Stimulated activated CD8-positive, alpha-beta memory T cell treated with anti-CD3 and anti-CD28 coated beads, Interleukin-7, amount 100 ng/mL, for 48 hours (primary cell): ENCODE results near the gene SLC2A8.

ENCODE experiments used
- DNase-seq, 2 donors: peaks; one replicate each; pipeline ENCODE4 v3.0.0-alpha.2; 2020; ENCODE audit warnings: low read depth in 1 of 2; ENCODE audit errors: extremely low read depth in 1 of 2

SLC2A8 gene

GRCh38 chr9:127370672-127371648 is 26.0 kb upstream of the SLC2A8 start:
- DNase-seq: no peak

- DNase-seq: no peak
Measured at GRCh38 chr9:127380479-127380878, 16.5 kb upstream of the SLC2A8 start.

GRCh38 chr9:127382541-127382940 is 14.4 kb upstream of the SLC2A8 start:
- DNase-seq: no peak

GRCh38 chr9:127384016-127384730 is 12.8 kb upstream of the SLC2A8 start:
- no peak for DNase-seq

- DNase-seq: no peak
Measured at GRCh38 chr9:127384901-127385300, 12.1 kb upstream of the SLC2A8 start.

- DNase-seq: no peak
Measured at GRCh38 chr9:127386249-127386648, 10.7 kb upstream of the SLC2A8 start.

- no peak for DNase-seq
Measured at GRCh38 chr9:127386981-127387380, 10.0 kb upstream of the SLC2A8 start.

GRCh38 chr9:127388037-127388855 is 8.7 kb upstream of the SLC2A8 start:
- peak; percentile 52 to 78 for DNase-seq

GRCh38 chr9:127388856-127389238 is 8.1 kb upstream of the SLC2A8 start:
- DNase-seq: no peak

GRCh38 chr9:127389381-127390247 is 7.4 kb upstream of the SLC2A8 start:
- DNase-seq: no peak

GRCh38 chr9:127390248-127390545 is 6.8 kb upstream of the SLC2A8 start:
- DNase-seq: no peak

GRCh38 chr9:127390563-127390962 is 6.4 kb upstream of the SLC2A8 start:
- DNase-seq: no peak

- DNase-seq: no peak
Measured at GRCh38 chr9:127392166-127392565, 4.8 kb upstream of the SLC2A8 start.

- DNase-seq: no peak
Measured at GRCh38 chr9:127392976-127393375, 4.0 kb upstream of the SLC2A8 start.

- DNase-seq: no peak
Measured at GRCh38 chr9:127393645-127394044, 3.3 kb upstream of the SLC2A8 start.

GRCh38 chr9:127395497-127396252 is 1.3 kb upstream of the SLC2A8 start:
- no peak for DNase-seq

- DNase-seq: no peak
Measured at GRCh38 chr9:127396253-127396807, 639 bp upstream of the SLC2A8 start.

GRCh38 chr9:127397646-127398274 is 791 bp downstream of the SLC2A8 start:
- peak in 1 of 2 donors; percentile 7 for DNase-seq

- DNase-seq: no peak
Measured at GRCh38 chr9:127398275-127398647, 1.3 kb downstream of the SLC2A8 start.
